Central memory CD8-positive, alpha-beta T cell (primary cell): Measurements from ENCODE around the gene CNIH4.

Source experiments
- ATAC-seq: fragments of 150-1000 bp; cut with Tn5 transposase; replicated peaks from 2 replicates; pipeline ENCODE4 v1.10.0; 2022; ENCODE audit warnings: mild to moderate bottlenecking, moderate FRiP score, moderate number of reproducible peaks; ENCODE audit not compliant: poor library complexity, severe bottlenecking; ENCODE audit errors: extremely low read depth
- DNase-seq, 2 donors: peaks; one replicate each; pipeline ENCODE4 v3.0.0; 2021; ENCODE audit warnings: low spot score in 2 of 2
- H3K27ac Mint-ChIP-seq: one replicate; pipeline ENCODE4 v1.8.0; 2022; ENCODE audit warnings: low read depth, mild to moderate bottlenecking, moderate library complexity, mixed read lengths
- H3K27me3 Mint-ChIP-seq: one replicate; pipeline ENCODE4 v1.8.0; 2022; ENCODE audit warnings: mixed read lengths
- H3K36me3 Mint-ChIP-seq: one replicate; pipeline ENCODE4 v1.8.0; 2022; ENCODE audit warnings: mild to moderate bottlenecking, moderate library complexity, mixed read lengths; ENCODE audit not compliant: insufficient read depth
- H3K4me1 Mint-ChIP-seq: one replicate; pipeline ENCODE4 v1.8.0; 2022; ENCODE audit warnings: mixed read lengths
- H3K4me3 Mint-ChIP-seq: one replicate; pipeline ENCODE4 v1.8.0; 2022; ENCODE audit warnings: mild to moderate bottlenecking, moderate library complexity, mixed read lengths
- H3K9me3 Mint-ChIP-seq: one replicate; pipeline ENCODE4 v1.8.0; 2022; ENCODE audit warnings: mixed read lengths

The CNIH4 gene

DNA sequence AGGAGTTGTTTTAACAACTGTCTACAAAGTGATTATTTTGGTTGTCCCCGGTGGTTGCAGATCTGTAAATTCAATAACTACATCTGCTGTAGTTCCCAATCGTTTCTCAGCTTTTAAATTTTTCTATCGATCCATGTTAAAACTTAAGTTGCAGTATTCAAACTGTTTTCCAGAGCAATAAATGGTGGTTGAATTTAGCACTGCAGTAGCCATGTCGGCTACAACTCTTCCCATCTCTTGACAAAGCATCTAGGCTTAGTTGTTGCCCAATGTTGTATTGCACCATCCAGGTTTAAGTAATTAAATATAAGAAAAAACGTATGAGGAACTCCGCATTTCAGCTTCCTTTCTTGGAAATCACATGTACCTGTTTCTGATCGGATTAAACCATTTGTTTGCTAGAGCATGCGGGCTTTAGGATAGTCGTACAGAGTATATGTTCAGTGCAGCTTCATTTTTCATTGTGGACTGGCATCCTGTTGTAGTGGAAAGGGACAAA is 996 bp downstream of the CNIH4 start:
- peak overlapping the region; percentile 99 for H3K4me3 Mint-ChIP-seq
- H3K4me1 Mint-ChIP-seq: peaks cover 52% of the 10 kb centered on the region
- DNase-seq: no peak
- H3K27me3 Mint-ChIP-seq: no peaks in the 10 kb centered on the region
- H3K9me3 Mint-ChIP-seq: no peaks in the 10 kb centered on the region
- H3K36me3 Mint-ChIP-seq: peaks cover 17% of the 10 kb centered on the region
- ATAC-seq: no peak
- peak overlapping the region; percentile 89 for H3K27ac Mint-ChIP-seq

DNA sequence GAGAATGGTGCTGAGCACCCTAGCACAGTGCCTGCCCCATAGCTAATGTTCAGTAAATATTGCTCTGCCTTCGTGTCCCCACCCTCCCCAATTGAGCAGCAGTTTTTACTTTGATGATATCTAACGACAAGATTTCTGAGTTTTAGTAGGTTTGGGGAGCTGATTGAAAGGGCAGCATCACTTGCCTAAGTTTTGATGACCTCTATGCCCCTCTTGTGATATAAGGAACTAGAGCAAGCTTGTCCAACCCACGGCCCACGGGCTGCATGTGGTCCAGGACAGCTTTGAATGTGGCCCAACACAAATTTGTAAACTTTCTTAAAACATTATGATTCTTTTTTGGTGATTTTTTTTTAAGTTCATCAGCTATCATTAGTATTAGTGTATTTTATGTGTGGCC is 1.6 kb downstream of the CNIH4 start:
- Mint-ChIP-seq H3K4me1 (peaks cover 57% of the 10 kb centered on the region), H3K36me3 (peaks cover 19% of the 10 kb centered on the region), H3K27ac (peak overlapping the region; percentile 50), H3K4me3 (peak overlapping the region; percentile 99), H3K9me3 (no peaks in the 10 kb centered on the region), H3K27me3 (no peaks in the 10 kb centered on the region)
- DNase-seq (no peak), ATAC-seq (no peak)

DNA sequence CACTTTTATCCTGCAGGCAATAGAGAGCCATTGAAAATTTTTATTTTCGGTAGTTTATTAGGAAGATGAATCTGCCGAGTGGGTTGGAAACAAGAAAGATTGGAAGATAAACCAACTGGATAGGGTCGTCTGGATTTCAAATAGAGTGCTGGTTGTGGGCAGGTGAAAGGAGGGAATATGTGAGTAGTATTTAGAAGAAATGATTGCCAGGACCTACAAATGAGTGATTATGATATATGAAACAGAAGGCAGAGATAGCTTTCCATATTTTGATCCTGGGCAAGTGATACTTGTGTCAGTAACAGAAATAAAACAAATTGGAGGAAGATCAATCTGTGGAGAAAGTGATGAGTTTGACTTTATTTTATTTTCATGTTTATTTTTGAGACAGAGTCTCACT is 2.5 kb downstream of the CNIH4 start:
- Mint-ChIP-seq H3K9me3 (no peaks in the 10 kb centered on the region), H3K36me3 (peaks cover 26% of the 10 kb centered on the region), H3K27ac (peak overlapping the region; percentile 50), H3K4me1 (peaks cover 62% of the 10 kb centered on the region), H3K4me3 (peak overlapping the region; percentile 99), H3K27me3 (no peaks in the 10 kb centered on the region)
- DNase-seq (no peak), ATAC-seq (no peak)

DNA sequence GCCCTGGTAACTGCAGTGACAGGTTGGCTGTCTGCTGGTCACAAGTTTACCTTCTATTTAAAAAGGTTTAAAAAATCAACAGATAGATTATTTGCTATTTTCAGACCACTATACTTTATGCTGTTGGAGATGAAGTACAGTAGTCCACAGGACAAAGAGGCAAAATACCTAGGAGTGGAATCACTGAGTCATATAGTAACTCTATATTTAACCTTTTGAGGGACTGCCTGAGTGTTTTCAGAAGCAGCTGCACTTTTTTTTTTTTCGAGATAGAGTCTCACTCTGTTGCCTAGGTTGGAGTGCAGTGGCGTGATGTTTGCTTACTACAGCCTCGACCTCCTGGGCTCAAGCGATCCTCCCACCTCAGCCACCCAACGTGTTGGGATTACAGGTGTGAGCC is 11.7 kb downstream of the CNIH4 start:
- Mint-ChIP-seq H3K27me3 (no peaks in the 10 kb centered on the region), H3K9me3 (no peaks in the 10 kb centered on the region), H3K4me1 (peaks cover 49% of the 10 kb centered on the region), H3K4me3 (no peak overlapping the region), H3K36me3 (peaks cover 74% of the 10 kb centered on the region), H3K27ac (no peak overlapping the region)
- ATAC-seq: no peak
- no peak for DNase-seq

DNA sequence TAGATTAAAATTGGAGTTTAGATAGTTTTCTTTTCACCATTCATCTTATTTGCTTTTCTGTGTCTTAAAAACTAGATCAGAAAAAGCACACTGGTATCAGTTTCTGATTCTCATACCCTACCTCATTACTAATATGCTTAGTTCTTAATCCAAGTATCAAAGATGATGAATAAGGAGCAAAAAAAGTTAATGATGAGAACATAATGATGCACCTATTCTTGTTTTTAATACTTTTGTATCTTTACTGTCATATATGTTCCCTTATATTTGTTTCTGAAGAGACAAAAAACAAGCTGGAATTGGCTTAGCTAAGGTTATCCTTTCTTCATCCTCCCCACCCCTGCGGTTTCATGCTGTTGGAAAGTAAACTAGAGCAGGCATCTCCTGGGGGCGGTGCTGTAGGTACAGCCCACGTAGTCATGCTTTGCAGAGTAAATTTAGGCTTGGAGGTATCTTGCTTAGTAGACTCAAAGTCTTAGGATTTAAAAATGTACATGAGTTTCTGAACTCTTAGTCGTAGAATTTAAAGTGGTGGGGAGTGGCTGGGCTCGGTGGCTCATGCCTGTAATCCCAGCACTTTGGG is 16.4 kb downstream of the CNIH4 start:
- H3K4me1 Mint-ChIP-seq: peaks cover 68% of the 10 kb centered on the region
- H3K36me3 Mint-ChIP-seq: peaks cover 61% of the 10 kb centered on the region
- H3K4me3 Mint-ChIP-seq: no peak overlapping the region
- H3K27ac Mint-ChIP-seq: peak overlapping the region; percentile 46
- no peak for ATAC-seq
- DNase-seq: no peak
- no peaks in the 10 kb centered on the region for H3K9me3 Mint-ChIP-seq
- H3K27me3 Mint-ChIP-seq: no peaks in the 10 kb centered on the region

DNA sequence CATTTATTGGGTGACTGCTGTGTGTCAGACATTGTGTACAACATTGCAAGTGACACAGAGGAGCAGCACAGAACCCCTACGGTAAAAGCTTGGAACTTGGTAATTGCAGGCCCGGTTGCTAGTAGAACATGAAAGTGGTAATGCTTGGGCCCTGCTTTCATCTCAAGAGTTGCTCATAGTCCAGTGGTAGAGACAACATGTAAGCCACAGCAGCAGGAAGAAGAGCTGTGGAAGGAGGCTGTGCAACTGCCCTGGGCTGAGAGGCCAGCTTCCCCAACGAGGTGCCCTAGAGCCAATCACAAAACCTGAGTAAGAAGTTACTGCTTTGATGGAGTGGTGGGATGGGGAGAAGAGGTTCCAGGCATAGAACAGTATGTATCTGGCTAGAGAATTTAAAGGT is 18.4 kb downstream of the CNIH4 start:
- Mint-ChIP-seq H3K4me1 (peaks cover 80% of the 10 kb centered on the region), H3K36me3 (peaks cover 46% of the 10 kb centered on the region)

DNA sequence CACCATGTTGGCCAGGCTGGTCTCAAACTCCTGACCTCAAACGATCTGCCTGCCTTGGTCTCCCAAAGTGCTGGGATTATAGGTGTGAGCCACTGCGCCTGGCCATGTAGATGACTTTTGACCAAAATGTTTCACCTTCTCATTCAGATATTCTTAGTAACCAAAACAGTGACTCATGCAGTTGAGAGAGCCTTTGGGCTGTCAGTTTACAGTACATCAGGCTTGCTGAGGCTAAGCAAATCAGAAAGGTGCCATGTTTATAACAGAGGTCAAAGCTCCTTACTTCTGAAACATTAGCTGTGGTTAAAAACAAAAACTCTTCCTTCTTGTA is 21.0 kb downstream of the CNIH4 start:
- Mint-ChIP-seq H3K27me3 (no peaks in the 10 kb centered on the region), H3K4me1 (peaks cover 90% of the 10 kb centered on the region), H3K27ac (peak overlapping the region; percentile 82), H3K36me3 (peaks cover 30% of the 10 kb centered on the region), H3K9me3 (no peaks in the 10 kb centered on the region), H3K4me3 (peak overlapping the region; percentile 11)
- DNase-seq: no peak
- ATAC-seq: peak; percentile 66

More for the DNA sequence above, 18.4 kb downstream of the CNIH4 start:
- no peak for ATAC-seq
- H3K27me3 Mint-ChIP-seq: no peaks in the 10 kb centered on the region
- H3K27ac Mint-ChIP-seq: peak overlapping the region; percentile 62
- H3K4me3 Mint-ChIP-seq: no peak overlapping the region
- H3K9me3 Mint-ChIP-seq: no peaks in the 10 kb centered on the region
- no peak for DNase-seq

DNA sequence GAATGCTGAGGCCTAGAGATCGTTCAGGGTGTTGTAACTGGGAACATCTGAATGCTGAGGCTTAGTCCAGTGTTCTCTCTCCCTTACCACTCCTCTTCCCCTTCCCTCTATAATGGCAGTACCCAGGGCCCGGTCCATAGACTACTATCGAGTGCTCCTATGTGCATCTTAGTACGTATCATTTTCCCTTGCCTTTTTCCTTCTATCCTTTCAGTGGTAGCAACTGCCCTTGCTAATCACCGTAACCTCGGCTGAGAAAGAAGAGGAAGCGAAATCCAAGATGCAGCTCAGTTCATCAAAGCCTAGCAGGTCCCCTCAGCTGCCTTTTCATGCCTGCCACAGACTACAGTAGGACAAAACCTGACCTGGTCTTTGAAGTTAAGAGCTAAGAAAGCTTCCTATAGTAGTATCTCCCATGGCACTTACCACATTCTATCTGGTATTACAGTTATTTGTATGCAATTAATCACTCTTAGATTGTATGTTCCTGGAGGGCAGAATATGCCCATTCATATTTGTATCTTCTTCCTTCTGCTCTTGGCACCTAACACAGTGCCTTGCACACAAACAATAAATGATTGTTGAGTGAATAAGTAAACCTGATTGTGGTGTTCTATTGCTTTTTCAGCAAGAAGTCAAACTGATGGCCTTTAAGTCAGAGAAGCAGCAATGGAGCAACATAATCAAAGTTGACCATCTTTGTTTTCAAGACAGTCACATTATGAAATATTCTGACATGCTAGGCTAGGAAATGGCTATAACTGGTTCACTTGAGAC is 22.4 kb downstream of the CNIH4 start:
- no peaks in the 10 kb centered on the region for H3K27me3 Mint-ChIP-seq
- DNase-seq: no peak
- peak overlapping the region; percentile 60 for H3K27ac Mint-ChIP-seq
- peaks cover 25% of the 10 kb centered on the region for H3K36me3 Mint-ChIP-seq
- H3K9me3 Mint-ChIP-seq: no peaks in the 10 kb centered on the region
- H3K4me3 Mint-ChIP-seq: no peak overlapping the region
- ATAC-seq: no peak
- H3K4me1 Mint-ChIP-seq: peaks cover 84% of the 10 kb centered on the region

DNA sequence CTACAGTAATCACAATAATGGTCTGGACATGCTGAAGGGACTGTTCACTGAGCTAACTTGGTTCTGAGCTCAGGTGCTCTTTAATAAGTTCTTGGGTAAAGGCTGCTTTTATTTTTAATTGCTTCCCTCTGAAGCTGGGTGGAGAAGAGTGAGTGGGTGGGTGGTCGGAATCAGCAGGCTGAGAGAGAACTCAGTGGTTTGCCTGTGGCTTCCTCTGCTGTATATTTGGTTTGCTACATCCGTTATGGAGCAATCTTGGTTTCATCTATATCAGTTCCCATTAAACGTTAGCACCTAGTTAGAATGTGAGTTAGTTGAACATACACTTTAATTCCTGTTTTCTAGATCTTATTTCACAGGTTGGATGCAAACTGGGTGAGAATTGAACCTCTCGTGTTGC is 23.3 kb downstream of the CNIH4 start:
- H3K27me3 Mint-ChIP-seq: no peaks in the 10 kb centered on the region
- ATAC-seq (peak; percentile 84), DNase-seq (peak in 1 of 2 donors; percentile 22)
- peaks cover 74% of the 10 kb centered on the region for H3K4me1 Mint-ChIP-seq
- H3K4me3 Mint-ChIP-seq: peak overlapping the region; percentile 61
- H3K36me3 Mint-ChIP-seq: peaks cover 25% of the 10 kb centered on the region
- H3K9me3 Mint-ChIP-seq: no peaks in the 10 kb centered on the region
- H3K27ac Mint-ChIP-seq: peak overlapping the region; percentile 60

DNA sequence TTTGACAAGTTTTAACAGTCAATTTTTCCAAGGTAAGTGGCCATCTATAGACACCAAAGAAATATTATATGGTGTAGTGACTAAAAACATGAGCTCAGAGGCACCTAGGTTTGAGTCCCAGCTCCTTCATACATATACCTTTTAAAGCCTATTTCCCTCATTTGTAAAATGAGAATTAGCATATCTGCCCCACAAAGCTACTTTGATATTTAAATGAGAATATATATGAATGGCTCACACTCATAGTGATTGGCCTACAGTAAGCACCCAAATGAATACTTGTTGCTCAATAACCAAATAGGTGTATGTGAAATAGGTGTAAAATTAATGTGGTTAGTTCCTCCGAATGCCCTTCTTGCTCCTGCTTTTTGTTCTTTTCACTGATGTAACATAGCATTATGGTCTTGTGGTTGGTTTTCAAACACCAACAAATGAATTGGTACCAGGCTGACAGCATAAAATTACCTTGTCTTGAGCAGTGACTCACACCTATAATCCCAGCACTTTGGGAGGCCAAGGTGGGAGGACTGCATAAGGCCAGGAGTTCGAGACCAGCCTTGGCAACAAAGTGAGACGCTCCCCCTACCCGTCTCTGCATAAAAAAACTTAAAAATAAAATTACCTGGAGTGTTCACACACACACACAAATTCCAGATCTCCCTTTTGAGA is 25.3 kb downstream of the CNIH4 start:
- Mint-ChIP-seq H3K27ac (peak overlapping the region; percentile 60), H3K4me1 (peaks cover 61% of the 10 kb centered on the region), H3K36me3 (peaks cover 17% of the 10 kb centered on the region), H3K27me3 (no peaks in the 10 kb centered on the region), H3K4me3 (peak overlapping the region; percentile 61), H3K9me3 (no peaks in the 10 kb centered on the region)
- ATAC-seq (no peak), DNase-seq (no peak)

DNA sequence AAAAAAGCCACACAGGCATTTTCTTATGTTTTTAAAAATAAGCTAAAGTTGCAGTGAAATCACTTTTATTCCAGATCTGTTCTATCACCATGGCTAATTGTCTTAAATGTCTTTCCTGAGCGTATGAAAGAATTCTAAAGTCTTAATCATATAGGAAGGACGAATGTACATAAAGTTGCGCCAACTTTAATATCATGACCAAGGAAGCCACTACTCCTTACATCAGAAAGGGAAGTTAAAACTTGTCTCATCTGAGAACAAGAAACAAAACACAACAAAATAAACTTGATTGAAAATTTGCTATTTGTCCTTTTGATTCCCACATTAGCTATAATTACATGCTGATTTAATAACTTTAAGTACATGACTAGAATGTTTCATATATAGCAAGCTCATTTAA is 26.5 kb downstream of the CNIH4 start:
- Mint-ChIP-seq H3K27me3 (no peaks in the 10 kb centered on the region), H3K4me1 (peaks cover 50% of the 10 kb centered on the region), H3K36me3 (peaks cover 20% of the 10 kb centered on the region), H3K4me3 (no peak overlapping the region), H3K27ac (peak overlapping the region; percentile 13), H3K9me3 (no peaks in the 10 kb centered on the region)
- ATAC-seq (no peak), DNase-seq (no peak)

DNA sequence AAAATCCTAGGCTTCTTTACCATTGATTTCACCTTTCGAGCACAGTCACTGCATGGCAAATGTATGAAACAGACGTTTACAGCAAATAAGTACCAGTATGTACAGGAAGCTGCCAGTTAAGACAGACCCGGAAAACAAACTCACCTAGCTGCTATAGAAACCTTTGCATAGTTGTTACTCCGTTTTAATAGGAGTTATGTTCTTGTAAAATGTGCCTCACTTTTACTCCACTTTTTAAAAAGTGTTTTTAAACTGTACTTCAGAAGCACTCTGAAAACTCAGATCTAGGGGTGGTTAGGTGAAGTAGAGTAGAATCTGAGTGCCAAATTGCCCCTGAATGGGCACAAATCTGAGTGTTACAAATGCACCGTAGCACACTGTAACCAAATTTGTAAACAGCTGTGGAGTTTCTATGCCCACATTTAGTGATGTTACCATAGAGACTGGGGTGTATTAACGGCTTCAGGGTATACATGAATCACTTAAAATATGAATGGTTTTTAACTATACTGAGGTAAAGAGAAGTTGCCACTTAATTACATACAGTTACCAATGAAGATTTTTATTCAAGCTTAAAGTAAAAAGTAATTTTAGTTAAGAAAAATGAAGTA is 30.7 kb downstream of the CNIH4 start:
- no peak overlapping the region for H3K4me3 Mint-ChIP-seq
- DNase-seq (no peak), ATAC-seq (peak; percentile 80)
- no peaks in the 10 kb centered on the region for H3K27me3 Mint-ChIP-seq
- H3K9me3 Mint-ChIP-seq: no peaks in the 10 kb centered on the region
- peak overlapping the region; percentile 77 for H3K27ac Mint-ChIP-seq
- peaks cover 13% of the 10 kb centered on the region for H3K4me1 Mint-ChIP-seq
- H3K36me3 Mint-ChIP-seq: peaks cover 51% of the 10 kb centered on the region
